ENCODE measurements around the gene GCDH.
"Not testable (repeated sequence)": the region's sequence is repeated elsewhere in the genome, so short reads cannot be mapped to it uniquely, and the experiment has no call there.

The GCDH gene

DNA sequence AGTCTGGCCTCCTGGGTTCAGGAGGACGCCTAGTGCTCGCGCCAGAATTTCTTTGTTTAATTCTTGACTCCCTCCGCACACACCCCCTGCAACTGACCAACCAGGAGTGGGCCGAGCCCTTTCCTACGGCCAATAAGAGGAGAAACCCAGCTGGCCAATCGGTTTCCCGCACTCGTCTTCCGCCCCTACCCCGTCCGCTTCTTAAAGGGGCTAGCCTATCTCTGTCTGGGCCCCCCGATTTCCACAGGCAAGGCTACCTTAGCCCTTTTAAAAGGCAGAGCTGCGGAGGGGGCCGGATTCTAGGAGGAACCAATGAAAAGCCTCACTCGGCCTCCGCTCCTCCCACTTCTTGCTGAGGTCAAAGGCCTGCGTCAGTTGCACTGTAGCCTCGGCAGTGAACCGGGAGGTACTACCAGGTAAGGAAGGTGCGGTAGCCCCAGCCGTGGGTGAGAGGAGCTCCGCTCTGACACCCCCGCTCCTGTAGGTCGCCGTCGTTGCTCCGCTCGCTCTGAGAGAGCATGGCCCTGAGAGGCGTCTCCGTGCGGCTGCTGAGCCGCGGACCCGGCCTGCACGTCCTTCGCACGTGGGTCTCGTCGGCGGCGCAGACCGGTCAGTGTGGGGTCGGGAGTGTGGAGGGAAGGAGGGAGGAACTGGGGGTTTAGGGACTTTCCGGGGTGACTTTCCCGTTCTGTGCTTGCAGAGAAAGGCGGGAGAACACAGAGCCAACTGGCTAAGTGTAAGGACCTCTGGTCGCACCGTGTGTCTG is at the start of gene GCDH:
Gene GCDH (plus strand): TSS at position 374 of the 766 bp plus-strand sequence. CDS start 145 bp downstream, at position 519.
- peak; percentile 100 for DNase-seq

DNA sequence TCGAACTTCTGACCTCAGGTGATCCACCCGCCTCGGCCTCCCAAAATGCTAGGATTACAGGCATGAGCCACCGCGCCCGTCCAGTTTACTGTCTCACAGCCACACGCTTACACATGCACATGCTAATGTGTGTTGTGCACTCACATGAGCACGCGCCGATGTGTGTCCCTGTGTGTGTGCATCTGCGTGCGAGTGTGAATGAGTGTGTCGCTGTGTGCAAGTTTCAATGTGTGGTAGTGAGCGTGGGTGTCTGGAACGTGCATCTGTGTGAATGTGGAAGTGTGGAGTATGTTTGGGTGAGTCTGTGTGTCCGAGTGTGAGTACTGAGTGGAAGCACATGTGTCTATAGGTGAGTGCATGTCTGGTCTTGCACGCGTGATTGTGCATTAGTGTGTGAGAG is 48.4 kb upstream of the GCDH start:
- no peak for DNase-seq

DNA sequence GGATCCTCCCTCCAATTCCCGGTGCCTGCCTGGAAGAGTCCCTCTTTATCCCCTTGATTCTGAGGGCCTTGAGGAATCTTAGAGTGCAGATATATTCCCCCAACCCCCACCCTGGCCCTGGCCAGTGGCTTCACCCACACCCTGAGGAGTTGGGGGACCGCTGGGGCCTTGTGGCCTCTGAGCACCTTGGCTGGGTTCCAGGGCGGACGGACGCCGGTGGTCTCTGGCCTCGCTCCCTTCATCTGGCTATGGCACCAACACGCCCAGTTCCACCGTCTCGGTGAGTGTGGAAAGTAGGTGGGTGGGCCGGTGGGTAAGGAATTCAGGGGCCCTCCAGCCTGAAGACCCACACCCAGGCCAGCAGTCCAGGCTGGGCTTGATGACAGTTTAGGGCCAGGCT is 47.6 kb upstream of the GCDH start:
- DNase-seq: no peak

DNA sequence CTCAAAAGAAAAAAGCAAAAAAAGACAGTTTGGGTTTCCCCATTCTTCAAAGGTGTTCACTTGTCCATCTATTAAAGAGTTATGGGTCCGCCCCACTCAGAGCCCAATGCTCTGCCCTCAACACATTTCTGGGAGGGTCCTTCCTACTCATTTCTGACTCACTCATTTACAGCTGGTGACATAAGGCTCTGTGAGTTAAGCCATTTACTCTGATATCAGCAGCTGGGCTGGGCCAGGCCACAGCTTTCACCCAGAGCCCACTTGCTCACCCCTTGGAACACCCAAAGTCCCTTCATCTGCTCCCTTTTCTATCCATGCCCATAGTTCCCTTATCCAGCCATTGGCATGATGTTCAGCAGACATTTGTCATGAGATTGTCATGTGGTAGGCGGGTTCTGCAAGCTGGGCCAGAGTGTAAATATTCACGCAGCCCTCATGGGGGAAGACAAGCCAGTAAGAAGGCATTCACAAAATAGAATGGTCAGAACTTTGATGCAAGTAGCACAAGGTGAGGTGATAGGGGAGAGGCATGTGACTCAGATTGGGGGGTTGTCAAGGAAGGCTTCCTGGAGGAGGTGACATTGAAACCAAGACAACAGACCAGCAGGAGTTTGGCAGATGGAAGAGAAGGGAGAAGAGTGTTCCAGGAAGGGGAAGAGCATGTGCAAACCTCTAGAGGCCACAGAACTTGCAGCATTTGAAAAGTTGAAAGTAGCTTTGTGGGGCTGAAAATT is 46.8 kb upstream of the GCDH start:
- no peak for DNase-seq

DNA sequence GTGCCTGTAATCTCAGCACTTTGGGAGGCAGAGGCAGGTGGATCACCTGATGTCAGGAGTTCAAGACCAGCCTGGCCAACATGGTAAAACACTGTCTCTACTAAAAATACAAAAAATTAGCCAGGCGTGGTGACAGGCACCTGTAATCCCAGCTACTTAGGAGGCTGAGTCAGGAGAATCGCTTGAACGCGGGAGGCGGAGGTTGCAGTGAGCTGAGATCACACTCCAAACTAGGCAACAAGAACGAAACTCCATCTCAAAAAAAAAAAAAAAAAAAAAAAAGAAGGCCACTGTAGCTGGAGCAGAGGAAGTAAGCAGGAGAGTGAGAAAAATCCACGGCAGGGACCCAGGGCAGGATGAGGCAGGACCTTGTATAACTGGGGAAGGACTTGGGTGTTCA is 44.3 kb upstream of the GCDH start:
- not testable (repeated sequence) for DNase-seq

DNA sequence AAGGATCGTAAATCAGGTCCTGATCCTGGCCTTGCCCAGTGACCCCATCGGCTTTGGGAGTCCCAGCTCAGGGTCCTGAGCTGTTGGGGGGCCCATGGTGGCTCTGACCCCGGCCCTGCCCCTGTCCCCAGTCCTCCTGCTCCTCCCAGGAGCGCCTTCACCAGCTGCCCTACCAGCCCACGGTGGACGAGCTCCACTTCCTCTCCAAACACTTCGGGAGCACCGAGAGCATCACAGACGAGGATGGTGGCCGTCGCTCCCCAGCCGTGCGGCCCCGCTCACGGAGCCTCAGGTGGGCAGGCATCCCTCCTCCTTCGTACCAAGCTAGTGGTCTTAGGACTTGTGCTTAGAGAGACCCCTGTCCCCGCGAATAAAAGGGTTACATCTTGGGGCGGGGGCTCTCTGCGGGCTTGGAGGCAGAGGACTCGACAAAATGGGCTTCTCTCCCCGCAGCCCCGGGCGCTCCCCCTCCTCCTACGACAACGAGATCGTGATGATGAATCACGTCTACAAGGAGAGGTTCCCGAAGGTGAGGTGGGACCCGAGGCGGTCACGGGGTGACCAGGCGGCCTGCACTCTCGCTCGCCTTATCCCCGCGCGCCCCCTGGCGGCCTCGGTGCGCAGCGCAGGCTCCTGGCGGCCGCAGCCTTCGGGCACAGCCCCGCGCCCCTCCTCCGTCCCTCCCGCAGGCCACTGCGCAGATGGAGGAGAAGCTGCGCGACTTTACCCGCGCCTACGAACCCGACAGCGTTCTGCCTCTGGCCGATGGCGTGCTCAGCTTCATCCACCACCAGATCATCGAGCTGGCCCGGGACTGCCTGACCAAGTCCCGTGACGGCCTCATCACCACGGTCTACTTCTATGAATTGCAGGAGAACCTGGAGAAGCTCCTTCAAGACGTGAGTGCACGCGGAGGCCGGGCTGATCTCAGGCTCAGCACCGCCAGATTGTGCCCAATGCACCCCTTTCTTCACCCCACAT is 43.5 kb upstream of the GCDH start:
- peak; percentile 74 for DNase-seq

DNA sequence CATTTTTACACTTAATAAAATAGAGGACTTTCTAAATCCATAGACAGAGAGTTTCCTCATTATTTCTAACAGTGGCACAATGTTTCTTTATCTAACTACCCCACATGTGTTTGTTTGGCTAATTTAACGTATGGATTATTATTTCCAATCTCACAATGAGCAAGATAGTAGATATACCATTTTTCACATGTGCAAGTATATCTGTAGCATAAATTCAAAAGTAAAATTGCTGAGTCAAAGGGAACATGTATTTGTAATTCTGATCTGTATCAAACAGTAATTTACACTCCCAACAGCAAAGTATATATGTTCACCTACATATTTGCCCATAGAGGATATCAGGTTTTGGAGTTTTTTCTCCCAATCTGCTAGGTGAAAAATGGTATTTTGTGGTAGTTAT is 34.3 kb upstream of the GCDH start:
- DNase-seq: peak; percentile 81

DNA sequence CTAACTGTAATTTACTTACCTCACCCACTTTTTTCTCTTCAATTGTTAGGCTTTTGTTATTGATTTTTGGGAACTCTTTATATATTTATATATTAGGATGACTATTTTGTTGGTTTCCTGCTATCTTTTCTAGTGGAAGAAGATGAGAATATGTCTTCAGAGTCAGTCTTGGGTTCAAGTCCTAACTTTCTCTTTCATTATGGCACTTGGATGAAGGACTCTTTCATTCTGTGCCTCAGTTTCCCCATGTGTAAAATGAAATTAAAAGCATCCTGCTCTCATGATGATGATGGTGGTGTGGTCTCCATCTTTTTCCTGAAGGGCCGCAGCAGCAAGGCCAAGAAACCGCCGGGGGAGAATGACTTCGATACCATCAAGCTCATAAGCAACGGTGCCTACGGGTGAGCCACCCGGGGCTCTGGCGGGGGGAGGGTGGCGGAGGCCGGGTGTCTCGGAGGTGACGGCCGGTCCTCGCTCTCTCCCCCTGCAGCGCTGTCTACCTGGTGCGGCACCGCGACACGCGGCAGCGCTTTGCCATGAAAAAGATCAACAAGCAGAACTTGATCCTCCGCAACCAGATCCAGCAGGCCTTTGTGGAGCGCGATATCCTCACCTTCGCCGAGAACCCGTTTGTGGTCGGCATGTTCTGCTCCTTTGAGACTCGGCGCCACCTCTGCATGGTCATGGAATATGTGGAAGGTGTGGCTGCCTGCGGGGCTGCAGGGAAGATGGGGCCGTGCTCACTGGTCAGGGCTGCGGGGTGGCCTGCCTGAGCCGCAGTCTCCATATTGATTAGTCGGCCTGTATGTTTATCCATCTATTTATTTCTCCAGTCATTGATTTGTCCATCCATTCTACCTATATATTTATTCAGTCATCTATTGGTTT is 32.7 kb upstream of the GCDH start:
- no peak for DNase-seq

DNA sequence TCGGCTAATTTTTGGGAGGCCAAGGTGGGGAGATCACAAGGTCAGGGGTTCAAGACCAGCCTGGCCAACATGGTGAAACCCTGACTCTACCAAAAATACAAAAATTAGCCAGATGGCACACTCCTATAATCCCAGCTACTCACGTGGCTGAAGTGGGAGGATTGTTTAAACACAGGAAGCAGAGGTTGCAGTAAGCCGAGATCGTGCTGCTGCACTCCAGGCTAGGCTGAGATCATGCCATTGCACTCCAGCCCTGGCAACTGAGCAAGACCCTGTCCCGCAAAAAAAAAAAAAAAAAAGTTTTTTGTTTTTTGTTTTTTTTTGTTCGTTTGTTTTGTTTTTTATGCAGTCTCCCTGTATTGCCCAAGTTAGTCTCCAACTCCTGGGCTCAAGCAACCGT is 31.4 kb upstream of the GCDH start:
- no peak for DNase-seq

DNA sequence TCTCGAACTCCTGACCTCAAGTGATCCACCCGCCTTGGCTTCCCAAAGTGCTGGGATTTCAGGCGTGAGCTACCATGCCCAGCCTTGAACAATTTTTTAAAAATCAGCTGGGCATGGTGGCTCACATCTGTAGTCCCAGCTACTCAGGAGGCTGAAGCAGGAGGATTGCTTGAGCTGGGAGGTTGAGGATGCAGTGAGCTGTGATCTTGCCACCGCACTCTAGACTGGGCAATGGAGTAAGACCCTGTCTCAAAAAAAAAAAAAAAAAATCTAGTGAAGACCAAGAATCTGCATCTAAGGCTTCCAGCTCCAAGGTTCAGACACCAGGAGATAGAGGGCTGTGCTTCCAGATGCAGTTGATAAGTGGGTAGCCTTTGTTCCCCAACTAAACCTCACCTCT is 26.8 kb upstream of the GCDH start:
- no peak for DNase-seq

DNA sequence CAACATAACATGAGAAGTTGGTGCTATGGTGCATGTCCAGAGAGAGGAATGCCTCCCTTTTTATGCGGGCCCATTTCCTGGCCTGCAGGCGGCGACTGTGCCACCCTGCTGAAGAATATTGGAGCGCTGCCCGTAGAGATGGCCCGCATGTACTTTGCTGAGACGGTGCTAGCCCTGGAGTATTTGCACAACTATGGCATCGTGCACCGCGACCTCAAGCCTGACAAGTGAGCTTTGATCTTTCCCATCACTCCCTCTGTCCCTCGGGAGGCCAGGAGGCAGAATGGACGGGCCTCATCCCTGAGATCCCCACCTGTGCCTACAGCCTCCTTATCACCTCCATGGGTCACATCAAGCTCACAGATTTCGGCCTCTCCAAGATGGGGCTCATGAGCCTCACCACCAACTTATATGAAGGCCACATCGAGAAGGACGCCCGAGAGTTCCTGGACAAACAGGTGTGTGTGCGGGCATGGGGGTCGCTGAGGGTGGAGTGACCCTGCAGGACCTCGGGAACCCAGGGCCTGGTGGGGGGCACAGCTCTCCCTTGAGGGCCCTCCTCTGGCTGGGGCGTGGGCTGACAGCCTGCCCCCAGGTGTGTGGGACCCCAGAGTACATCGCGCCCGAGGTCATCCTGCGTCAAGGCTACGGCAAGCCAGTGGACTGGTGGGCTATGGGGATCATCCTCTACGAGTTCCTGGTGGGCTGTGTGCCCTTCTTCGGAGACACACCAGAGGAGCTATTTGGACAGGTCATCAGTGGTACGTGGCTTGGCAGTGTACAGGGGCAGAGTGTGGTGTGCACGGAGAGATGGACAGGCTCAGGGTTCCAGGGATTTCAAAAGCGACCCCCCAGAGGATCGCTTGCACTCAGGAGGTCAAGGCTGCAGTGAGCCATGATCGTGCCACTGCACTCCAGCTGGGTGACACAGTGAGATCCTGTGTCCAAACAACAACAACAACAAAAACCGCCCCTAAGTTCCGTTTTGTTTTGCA is 25.9 kb upstream of the GCDH start:
- DNase-seq: peak; percentile 33

DNA sequence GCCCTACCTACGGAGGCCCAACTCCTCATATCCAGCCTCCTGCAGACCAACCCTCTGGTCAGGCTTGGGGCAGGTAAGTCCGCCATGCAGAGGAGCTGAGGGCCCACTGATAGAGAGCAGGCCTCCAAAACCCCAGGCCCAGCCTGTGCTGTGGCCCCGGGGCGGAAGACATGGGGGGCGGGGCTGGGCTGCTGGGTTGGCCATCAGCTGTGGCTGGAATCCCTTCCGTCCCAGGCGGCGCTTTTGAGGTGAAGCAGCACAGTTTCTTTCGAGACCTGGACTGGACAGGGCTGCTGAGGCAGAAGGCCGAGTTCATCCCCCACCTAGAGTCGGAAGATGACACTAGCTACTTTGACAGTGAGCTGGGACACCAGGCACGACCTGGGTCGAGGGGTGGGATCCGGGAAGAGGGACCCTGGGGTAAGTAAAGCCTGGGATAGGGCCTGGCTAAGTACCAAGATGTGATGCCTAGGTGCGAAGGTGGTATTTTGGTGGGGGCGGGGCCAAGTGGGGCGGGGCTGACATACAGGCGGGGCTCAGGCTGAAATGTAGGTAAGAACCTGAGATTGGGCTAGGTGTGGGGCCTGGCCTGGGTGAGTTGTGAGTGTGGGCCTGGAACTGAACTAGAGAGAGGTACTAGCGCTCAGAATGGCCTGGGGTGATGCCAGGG is 25.1 kb upstream of the GCDH start:
- DNase-seq: no peak

DNA sequence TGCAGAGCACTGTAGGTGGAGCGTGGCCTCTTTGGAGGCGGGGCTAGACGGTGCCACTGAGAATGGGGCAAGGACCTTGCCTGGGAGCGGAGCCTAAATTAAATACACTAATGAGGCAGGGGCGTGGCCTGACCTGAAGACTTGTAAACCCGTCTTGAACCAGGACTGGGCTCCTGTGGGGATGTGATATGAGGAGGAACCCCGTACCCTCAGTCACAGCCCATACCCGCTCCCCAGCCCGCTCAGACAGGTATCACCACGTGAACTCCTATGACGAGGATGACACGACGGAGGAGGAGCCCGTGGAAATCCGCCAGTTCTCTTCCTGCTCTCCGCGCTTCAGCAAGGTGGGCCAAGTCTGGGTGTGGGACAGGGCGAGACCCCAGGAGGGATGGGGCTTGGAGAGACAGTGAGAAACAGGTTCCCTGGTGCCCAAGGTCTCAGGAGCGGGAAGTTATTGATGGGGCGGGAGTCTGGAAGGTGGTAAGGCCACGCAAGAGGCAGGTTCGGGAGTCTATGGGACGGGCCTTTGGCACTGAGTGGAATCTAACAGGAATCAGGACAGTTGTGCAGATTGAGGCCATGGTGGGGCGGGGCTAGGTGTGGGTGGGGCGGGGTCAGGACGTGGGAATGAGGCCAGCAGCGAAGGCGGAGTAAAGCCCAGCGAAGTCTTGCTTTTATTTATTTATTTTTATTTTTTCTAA is 24.4 kb upstream of the GCDH start:
- no peak for DNase-seq

DNA sequence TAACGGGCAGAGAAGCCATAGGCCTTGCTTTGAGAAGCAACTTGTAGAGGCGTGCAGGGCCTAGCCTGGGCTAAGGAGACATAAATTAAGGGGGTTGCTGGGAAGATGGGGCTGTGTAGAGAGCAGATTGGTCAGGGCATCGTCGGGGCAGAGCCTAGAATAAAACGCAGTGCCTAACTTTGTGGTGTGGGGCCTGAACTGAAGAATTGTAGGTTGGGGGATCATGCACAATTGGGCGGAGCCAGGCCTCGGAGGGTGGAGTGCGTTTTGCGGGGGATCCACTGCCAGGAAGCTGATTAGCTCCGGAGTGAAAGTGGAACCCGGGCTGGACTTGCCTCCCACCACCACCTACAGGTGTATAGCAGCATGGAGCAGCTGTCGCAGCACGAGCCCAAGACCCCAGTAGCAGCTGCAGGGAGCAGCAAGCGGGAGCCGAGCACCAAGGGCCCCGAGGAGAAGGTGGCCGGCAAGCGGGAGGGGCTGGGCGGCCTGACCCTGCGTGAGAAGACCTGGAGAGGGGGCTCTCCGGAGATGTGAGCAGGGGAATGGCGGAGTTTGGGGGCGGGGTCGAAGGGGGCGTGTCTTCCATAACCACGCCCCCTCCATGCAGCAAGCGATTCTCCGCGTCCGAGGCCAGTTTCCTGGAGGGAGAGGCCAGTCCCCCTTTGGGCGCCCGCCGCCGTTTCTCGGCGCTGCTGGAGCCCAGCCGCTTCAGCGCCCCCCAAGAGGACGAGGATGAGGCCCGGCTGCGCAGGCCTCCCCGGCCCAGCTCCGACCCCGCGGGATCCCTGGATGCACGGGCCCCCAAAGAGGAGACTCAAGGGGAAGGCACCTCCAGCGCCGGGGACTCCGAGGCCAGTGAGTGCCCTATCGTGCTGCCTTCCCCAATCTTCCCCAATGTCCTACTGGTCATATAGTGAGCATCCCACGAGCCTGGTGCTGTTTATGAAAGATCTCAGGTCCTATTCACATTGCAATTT is 23.6 kb upstream of the GCDH start:
- DNase-seq: peak; percentile 79

DNA sequence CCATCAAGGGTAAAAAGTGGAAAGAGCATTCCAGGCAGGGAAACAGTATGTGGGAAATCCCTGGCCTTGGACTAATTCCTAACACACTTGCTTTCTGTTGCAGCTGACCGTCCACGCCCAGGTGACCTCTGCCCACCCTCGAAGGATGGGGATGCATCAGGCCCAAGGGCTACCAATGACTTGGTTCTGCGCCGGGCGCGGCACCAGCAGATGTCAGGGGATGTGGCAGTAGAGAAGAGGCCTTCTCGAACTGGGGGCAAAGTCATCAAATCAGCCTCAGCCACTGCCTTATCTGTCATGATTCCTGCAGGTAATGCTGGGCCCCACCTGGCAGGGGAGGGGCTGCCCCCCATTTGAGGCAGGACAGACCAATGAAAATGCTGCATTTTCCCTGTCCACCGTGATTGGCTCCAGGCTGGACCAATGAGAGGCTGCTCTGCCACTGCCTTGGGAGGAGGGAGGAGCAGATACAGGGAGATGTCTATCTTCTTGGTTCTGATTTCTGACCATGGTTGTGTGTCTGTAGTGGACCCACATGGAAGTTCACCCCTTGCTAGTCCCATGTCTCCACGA is 22.3 kb upstream of the GCDH start:
- DNase-seq: peak; percentile 53

DNA sequence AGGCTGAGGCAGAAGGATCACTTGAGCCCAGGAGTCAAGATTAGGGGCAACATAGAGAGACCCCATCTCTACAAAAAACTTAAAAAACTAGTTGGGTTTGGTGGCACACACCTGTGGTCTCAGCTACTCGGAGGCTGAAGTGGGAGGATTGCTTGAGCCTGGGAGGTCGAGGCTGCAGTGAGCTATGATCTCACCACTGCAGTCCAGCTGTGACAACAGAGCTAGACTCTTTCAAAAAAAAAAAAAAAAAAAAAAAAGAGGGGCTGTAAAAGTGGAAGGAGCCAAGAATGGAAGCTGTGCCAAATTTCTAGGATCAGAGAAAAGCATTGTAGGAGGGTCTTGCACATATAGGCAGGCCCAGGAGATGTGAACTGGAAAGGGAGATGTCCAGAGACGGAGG is 19.3 kb upstream of the GCDH start:
- no peak for DNase-seq

DNA sequence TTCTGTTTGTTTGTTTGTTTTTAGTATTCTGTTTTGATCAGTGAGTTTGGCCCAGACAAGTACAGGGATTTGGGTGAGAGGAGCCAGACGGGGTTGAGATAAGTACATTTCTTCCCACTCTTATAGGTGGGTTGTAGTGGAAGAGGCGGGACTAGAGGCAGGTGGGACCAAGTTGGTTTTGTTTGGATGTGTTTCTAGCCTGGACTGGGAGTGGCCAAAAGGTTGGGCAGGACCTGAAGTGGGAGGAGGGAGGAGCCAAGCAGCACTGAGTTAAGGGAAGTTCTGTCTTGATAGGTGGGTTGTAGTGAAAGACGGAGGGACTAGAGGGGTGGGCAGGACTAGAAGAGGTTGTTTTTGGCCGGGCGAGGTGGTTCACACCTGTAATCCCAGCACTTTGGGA is 18.7 kb upstream of the GCDH start:
- peak; percentile 38 for DNase-seq
